GM12878 (cell line): ENCODE data around the gene SARS2.

ENCODE experiments used
- CHD2 ChIP-seq: IDR thresholded peaks from 2 replicates; pipeline ENCODE4 v1.6.1; 2011; ENCODE audit warnings: low read depth, low read length, improper control_type of control experiment, borderline replicate concordance
- POLR2AphosphoS5 ChIP-seq: IDR thresholded peaks from 2 replicates; pipeline ENCODE4 v1.6.1; 2011; ENCODE audit warnings: mild to moderate bottlenecking, low read length, inconsistent platforms
- SP1 ChIP-seq: IDR thresholded peaks from one replicate; pipeline ENCODE4 v1.6.1; 2011; ENCODE audit warnings: low read depth, low read length
- SRF ChIP-seq, 2 experiments: IDR thresholded peaks; 2 replicates each; pipeline ENCODE4 v1.6.1; 2011; ENCODE audit warnings: low read depth in 2 of 2, low read length in 2 of 2, mild to moderate bottlenecking in 1 of 2, moderate library complexity in 1 of 2

- TF ChIP-seq POLR2AphosphoS5 (no peak), CHD2 (no peak), SRF (IDR thresholded peaks at IDR 0.05; ENCODE audit: low read depth in 2 of 2, low read length in 2 of 2) (no peak), SP1 (no peak)
These were observed 37.7 kb downstream of the SARS2 start for GRCh38 chr19:38892841-38893240.
